GM18909 (cell line): ENCODE measurements around the gene BBX.
A peak's percentile ranks its signal among the peaks of the same experiment; 100 is the strongest.
"Not testable (repeated sequence)": the region's sequence is repeated elsewhere in the genome, so short reads cannot be mapped to it uniquely, and the experiment has no call there.

ENCODE experiments used
- ATAC-seq: cut with Tn5 transposase; IDR thresholded peaks from one replicate; pipeline ENCODE4 v1.9.1; 2021; ENCODE audit warnings: mild to moderate bottlenecking; ENCODE audit not compliant: unreplicated experiment, poor library complexity

Gene BBX

DNA sequence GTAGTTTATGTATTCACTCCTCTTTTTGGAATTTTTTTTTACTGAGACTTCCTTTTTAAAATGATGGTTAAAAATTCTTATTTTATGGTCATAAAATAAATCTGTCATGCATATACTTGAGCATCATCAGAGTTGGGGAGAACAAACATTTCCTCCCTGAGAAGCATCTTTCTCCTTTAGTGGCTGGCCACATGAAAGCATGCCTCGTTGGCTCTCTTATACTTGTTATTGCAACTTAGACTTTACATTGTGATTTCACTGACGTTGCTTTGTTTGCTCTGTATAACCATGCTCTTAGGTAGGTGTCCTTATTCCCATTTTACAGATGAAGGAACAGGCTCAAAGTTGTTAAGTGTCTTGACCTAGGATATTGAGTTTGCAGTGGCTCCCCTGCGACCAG is 18.1 kb downstream of the BBX start:
- ATAC-seq = no peak

DNA sequence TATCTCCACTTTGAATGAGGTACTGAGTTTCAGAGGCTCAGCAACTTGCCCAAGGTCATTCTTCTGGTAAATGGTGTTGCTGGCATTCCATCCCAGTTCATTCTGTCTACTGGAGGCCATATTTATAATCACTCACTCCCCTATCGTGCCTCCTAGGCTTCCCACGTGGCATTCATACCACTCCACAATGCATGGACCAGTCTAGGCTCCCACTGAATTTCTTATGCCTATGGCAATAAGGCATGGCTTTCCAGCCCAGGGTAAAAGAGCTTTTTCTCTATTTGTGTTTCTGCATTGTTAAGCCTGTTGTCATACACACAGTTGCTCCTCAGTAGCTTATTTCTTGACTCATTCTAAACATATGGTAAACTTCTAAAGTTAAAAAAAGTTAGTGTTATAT is 19.9 kb downstream of the BBX start:
- no peak for ATAC-seq

DNA sequence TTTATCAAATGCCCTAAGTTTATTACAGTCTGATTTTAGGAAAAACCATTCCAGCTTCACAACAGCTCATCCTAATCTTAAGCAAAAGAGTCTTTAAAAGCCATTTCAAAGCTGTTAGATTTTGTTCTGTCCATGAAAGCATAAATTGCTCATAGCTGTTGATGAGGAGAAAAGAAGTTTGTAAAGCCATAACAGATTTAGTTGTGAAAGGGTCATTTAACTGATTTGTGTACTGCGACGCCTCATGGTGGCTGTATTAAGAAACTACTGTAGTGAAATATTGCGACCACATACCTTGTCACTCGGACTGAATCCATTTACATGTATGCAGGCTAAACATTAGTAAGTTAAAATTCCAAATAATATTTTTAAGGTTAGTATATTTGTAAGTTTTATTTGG is 20.9 kb downstream of the BBX start:
- no peak for ATAC-seq

DNA sequence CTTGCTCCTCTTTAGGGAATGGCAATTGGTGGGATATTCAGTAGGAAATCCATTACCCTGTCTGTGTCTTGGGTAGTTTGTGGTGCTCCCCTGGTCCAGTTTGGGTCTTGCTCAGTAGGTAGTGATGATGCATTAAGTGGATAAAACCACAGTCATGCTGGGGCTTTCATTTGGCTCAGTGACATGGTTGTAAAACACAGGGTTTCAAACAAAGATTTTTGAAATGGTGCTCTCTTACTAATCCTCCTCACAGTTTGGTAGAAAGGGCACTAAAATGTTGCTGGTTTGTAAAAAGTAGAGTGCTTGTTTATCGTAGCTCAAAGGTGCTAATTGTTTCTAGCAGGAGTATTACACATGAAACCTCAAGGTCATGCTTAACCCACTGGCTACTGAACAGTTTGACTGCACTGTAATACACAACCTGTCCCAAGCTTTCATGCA is 22.9 kb downstream of the BBX start:
- ATAC-seq = no peak

DNA sequence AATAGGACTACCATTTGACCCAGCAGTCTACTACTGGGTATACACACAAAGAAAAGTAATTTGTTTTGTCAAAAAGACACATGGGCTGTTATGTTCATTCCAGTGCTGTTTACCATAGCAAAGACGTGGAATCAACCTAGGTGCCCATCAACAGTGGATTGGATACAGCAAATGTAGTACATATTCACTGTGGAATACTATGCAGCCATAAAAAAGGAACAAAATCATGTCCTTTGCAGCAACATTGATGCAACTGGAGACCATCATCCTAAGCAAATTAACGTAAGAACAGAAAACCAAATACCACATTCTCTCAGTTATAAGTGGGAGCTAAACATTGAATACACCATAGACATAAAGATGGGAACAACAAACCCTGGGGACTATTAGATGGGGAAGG is 25.8 kb downstream of the BBX start:
- no peak for ATAC-seq

DNA sequence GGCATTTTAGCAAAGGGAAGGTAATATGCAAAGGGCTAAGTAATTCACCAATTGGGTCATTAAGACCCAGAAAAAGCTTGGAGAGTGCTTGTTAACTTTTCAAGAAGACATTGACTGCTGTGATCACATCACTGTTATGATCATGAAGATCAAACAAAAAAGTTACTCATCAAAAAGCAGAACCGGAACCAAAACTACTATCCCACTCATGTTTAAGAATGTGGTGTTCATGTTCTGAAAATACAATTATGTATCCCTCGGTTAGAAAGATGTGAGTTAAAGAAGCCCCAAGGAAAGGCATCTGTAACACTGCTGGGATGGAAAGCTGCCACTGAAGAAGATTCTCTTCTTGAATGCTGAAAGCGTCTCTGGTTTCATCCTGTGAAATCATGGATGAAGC is 32.6 kb downstream of the BBX start:
- no peak for ATAC-seq

DNA sequence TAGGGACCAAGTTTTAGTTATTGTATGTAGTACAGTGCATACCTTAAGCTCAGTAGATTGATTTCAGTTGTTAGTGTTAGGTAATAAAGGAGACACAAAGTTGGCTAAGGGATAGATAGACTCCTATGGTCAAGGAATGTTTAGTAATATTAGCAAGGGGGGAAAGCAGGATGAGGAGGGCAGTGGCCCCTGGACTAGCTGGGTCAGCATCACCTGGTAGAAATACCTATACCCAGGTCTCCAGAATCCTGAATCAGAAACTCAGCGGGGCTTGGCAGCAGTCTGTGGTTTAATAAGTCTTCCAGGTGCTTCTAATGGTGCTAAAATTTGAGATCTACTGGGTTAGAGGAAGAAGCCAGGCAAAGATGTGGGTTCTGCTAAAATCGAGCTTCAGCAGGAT is 35.0 kb downstream of the BBX start:
- ATAC-seq = no peak

DNA sequence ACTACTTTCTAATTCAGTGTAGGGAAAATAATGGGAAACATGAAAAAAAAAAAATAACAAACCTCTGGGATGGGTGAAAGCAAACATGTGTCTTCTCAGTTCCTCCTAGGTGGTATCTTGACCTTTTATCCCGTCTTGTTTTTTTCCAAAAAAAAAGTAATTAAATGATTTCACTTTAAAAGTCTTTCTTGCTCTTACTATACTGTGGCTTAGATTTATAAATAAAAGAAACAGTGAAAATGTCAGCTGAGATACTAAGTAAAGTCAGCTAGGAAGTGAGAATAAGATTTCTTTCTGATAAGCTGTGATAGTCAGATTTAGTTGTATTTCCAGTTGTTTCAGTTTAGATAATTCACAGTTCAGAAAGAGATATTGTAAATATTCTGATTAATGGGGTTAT is 37.4 kb downstream of the BBX start:
- no peak for ATAC-seq

DNA sequence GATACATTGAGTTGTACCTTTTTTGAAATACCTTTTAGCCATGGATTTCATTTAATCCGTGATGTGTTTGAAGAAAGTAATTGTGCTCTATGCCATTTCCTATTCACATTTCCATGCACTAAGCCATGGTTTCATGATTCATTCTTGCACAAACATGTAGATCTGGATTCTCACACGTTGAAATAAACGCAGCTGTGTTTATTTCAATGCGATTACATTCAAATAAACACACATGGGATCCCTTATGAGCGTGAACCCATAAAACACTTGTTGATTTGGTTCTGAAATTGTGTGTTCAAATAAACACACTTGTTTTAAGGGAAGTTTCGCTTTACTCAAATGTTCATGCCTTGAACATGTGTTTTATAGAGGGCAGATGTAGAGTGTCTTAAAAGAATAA is 39.2 kb downstream of the BBX start:
- no peak for ATAC-seq

DNA sequence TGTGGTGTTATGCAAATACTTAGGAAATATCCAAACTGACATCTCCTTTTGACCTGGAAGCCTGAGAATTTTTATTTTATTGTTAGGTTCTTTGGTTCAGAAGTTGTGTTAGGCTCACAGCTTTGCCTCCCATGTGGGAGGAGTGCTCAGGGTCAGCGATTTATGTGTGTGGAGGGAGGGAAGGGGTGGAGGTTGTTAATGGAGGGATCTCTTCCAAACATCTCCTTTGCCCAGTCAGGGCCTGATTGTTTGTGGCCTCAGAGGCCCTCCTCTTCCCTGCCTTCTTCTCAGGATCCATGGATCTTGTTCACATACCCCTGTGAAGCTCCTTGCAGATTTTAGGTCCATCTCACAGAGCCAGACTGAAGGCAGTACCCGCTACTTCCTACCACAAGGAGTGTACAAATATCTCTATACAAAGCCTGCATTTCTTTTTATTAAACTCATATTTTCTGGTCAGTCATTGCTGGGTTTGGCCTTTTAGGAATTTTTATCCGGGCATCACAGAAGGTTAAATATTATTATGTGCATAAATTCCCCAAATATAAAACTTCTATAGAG is 40.3 kb downstream of the BBX start:
- no peak for ATAC-seq

DNA sequence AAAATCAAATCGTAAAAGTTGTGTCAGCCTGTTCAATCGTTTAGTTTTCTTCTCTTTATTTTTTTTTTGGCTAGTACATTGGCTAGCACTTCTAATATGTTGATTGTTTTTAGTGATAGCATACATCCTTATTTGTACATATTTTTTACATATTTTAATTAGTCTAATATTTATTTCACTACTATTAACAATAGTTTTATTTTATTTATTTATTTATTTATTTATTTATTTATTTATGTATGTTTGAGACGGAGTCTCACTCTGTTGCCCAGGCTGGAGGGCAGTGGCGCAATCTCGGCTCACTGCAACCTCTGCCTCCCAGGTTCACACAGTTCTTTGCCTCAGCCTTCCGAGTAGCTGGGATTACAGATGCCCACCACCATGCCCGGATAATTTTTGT is 42.5 kb downstream of the BBX start:
- ATAC-seq = not testable (repeated sequence)

DNA sequence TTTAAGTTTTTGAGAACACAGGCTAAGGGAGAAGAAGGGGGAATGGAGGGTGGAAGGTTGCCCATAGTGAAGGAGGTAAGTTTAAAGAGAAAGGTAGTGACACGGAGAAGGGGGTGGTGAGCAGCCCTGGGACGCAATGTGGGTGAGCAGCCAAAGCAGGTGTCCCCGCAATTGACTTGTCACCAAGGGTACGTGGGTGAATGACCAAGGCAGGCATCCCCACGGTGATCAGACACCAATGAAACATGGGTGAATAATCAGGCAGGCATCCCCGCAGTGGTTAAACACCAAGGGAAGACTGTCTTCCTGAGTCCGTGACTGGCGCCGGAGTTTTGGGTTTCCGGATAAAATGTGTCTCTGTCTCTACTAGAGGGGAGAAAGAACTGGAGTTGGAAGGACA is 48.3 kb downstream of the BBX start:
- not testable (repeated sequence) for ATAC-seq

DNA sequence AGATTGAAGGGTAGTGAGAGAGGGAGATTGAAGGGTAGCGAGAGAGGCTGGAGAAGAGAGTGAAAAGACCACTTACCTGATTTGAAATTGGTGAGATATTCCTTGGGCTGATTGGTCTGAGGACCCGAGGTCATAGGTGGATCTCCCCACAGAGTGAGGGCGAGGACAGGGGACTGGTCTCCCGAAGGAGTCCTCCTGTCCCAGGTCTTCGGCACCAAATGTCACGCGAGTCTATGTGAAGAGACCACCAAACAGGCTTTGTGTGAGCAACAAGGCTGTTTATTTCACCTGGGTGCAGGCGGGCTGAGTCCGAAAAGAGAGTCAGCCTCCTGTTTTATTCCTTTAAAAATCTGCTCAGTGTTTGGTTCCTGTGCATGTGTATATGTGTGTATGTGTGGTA is 48.7 kb downstream of the BBX start:
- ATAC-seq = not testable (repeated sequence)

DNA sequence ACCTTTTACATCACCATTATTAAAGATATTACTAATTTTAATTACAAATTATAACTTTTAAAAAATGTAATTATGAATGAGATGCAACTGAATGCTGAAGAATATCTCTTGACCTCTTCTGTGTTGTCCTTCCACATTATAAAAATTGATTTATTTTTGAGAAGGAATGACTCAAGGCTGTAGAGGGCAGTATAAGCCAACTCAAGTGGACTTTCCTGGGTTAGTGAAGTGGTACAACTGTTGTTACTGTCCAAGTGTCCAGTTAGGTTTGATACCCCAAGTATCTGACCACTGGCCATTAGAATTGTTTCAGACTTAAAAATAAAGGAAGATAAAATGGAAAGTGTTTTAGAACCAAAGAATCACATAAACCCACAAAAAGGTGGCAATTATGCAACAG is 51.9 kb downstream of the BBX start:
- ATAC-seq = peak; percentile 69

DNA sequence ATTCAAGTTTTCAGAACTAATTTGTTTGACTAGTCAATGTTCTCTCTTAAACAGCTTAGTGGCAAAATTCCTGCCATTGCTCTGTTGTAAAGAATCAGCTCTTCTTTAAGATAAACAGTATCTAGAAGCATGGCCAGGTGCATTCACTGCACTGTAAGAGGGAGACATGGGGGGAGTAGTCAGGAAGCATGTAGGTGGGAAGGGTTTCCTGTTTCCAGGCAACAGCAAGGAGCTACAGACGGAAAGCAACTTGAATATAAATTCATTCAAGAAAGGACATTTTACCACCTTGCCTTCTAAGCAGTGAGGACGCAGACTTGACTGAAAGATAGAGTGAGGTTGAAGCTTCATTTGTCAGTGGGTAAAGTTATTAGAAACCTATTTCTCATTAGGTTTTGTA is 55.3 kb downstream of the BBX start:
- ATAC-seq = no peak

DNA sequence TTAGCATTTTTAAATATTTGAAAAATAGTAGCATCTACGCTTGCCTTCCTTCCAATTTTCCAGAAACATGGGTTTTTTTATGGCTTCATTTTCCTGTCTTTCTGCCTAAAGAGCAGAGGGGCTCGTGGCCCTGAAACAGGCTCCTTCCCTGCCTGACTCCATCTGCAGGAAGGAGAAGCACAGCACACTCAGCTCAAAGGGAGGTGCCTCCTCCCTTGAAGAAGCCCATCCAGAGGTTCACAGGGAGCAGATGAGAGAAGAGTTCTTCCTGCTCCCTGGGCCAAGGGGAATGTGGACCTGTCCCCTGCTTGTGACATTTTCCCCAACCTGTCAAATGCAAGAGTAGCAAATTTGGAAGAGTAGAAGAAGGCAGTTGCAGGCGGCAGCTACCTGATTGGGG is 55.8 kb downstream of the BBX start:
- no peak for ATAC-seq

DNA sequence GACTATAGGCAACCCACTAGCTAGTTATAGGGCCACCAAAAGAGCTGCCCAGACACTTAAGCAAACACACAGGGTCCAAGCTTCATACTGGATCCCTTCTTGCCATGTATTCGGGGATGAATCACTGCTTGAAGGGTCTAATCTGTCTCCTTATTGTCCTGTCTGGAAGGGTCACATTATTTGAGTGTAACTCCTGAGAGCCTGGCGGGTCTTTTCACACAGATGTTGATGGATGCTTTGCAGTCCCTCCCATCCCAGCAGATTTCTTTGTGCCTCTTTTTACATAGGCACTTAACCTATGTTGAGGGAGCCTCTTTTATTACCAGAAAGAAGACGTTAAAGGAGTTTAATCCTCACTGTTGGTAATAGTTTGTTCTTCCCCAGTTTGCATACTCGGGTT is 56.6 kb downstream of the BBX start:
- no peak for ATAC-seq

DNA sequence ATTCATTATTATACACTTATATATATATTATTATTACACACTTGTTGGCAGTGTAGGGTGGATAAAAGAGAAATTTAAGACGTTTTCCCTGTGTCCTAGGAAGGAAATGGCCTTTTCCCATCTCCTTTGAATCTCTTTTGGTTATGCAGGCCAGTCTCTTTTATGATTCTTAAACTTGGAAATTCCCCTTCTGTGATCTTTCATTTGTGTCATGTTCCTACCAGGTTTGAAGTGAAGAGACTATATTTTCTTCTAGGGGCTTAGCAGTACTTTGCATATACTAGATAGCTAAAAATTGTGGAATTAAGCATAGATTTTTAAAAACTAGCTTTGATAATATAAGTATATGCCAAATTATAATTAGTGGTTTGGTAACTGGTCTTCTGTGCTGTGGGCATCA is 58.5 kb downstream of the BBX start:
- no peak for ATAC-seq

DNA sequence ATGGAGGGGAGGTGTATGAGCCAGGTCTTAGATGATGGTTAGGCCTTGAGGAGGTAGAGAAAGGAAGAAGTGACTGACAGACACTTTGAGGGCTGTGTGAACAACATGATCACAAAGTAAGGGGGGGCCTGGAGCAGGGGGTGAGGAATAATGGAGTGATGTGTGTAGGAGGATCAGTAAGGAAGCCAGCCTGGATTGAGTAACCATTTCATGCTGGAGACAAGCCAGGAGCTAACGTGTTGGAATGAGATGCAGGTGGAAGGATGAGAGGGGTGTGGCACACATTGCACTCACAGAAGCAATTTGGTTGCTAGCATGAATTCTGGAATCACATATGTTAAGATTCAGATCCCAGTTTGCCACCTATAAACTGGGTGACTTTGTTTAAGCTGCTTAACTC is 65.5 kb downstream of the BBX start:
- no peak for ATAC-seq

DNA sequence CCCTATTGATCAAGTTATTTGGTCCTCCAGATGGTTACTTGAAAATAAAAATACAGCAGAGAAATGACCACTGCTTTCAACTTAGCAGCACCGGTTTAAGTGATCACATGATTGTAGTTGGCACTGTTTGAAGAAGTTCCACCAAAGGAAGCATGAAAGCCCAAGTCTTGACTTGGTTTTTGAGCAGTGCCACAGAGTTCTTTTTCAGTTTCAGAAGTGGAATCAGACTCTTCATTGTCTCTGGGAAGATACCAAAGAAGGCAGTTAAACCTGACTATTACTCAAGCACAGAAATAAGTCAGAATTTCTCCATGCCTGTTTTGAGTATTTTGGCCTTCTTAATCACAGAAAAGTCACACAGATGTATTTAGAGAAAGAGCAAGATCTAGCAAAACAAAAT is 66.7 kb downstream of the BBX start:
- ATAC-seq = peak; percentile 87

DNA sequence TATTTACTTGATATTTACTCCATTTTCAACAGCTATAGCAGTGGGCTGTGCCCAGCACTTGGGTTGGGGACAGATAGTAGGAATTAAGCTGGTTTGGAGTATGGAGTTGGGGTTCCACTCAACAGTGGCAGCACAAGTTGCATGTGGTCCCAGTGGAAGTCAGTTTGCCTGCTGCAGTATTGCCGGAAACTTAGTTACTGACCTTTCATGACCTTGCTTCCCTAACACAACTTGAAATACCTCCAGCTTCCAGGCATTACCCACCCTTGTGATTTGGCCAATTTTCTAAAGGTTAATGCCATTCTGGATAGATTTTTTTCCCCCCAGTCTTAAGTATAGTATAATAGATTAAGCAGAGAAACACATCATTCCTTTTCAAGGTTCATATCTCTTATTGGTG is 68.0 kb downstream of the BBX start:
- ATAC-seq = no peak

DNA sequence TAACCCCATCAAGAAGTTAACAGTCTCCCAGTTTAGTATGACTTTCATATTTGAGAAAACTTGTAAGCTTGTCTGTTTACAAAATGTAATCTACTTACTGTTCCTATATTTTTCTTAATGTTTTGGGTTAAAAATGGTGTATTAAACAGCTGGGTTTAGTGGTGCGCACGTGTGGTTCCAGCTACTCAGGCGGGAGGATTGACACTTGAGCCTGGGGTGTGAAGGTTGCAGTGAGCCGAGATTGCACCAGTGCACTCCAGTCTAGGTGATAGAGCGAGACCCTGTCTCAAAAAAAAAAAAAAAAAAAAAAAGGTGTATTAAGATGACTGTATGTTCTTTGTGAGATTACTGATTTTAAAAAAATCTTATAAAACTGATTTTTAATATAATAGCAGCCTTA is 69.3 kb downstream of the BBX start:
- ATAC-seq = no peak

DNA sequence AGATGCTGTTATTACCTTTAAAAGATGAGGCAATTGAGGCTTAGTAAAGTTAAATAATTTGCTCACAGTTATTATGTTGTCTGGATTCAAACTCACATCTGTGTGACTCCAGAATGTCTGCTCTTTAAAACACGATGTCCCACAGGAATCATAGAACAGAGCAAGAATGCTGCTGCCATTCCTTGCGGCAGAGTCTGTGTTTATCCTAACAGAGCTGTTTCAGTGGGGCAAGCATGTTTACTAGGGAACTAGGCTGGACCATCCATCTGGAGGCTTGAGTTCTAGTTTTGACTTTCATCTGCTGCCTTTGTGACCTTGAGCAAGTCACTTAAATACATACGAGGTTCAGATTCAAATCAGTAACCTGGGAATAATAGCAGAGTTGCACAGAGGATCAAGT is 72.1 kb downstream of the BBX start:
- ATAC-seq = no peak
